Measurements from ENCODE around the gene RAD23A.
"Not testable (repeated sequence)": the region's sequence is repeated elsewhere in the genome, so short reads cannot be mapped to it uniquely, and the experiment has no call there.

The RAD23A gene

DNA sequence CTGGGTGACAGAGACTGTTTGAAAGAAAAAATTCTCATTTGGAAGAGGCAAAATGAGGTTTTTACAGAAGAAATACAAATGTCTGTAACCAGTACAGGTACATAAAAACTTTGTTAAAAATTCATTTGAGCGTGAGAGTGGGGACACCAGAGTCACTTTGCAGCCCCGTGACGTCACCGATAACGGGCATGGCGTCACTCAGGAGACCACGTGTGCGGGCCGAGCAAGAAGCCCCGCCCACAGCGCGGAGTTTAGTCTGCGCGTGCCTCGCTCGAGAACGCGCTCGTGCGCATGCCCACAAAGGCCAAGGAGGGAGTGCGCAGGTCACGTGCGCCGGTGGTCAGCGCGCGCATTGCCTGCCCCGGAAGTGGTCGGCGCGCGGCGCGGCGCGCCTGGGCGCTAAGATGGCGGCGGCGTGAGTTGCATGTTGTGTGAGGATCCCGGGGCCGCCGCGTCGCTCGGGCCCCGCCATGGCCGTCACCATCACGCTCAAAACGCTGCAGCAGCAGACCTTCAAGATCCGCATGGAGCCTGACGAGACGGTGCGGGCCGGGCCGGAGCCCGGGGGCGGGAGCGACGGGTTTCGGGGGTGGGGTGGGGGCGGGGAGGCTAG is at the start of gene RAD23A:
TSS of gene RAD23A (plus strand) at position 384 of the 613 bp plus-strand sequence. CDS start at position 471, 87 bp downstream.
- peak; percentile 95 to 98 for DNase-seq (ENCODE audit: low read depth in 1 of 2, low spot score in 1 of 2)

GRCh38 chr19:12896460-12896859 is 49.2 kb upstream of the RAD23A start:
- DNase-seq (ENCODE audit: low read depth in 1 of 2, low spot score in 1 of 2): no peak

DNA sequence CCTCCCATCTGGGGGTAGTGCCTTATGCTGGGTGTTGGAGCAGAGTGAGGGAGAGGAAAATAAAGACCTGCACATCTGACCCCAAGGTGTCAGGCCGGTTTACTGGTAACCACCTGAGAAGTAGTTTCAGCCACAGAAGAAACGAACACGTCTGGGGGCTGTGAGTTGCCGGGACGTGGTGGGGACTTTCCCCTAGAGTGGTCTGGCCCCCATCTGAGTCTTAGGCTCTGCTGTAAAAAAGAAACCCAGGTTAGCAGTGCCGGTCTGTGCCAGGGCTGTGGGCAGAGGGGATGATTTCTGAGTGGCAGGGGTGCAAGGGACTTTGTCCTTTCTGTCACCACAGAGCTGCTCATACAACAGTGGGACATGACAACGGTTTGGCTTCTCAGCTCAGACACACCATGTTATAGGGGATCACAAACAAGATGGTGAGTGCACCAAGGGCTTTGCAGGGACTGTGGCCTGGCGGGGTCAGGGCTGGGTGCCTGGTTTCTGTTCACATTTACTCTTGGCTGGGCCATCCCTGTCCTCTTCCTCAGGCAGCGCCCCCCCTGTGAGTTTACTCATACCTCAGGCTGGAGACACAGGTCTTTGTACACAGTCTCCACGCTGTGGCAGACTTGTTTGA is 45.7 kb upstream of the RAD23A start:
- DNase-seq (ENCODE audit: low read depth in 1 of 2, low spot score in 1 of 2): no peak

GRCh38 chr19:12907166-12907565 is 38.5 kb upstream of the RAD23A start:
- no peak for DNase-seq (ENCODE audit: low read depth in 1 of 2, low spot score in 1 of 2)

DNA sequence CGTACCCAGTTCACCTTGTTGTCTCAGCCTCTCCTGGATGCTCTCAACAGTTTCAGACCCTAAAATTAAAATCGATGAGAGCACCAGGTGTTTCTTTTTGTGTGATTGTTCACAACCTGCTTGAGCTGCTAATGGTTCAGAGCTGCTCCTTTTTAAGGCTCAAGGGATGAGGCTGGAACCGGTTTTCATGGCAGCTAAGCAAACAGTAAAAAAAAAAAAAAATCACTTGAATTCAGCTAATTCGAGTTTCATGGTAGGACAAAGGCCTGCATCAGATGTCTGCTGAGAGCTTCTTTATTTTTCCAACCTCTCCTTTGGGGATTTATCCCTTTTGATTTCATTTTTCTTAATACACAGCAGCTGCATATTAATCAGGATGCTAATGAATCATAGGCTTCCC is 33.1 kb upstream of the RAD23A start:
- no peak for DNase-seq (ENCODE audit: low read depth in 1 of 2, low spot score in 1 of 2)

DNA sequence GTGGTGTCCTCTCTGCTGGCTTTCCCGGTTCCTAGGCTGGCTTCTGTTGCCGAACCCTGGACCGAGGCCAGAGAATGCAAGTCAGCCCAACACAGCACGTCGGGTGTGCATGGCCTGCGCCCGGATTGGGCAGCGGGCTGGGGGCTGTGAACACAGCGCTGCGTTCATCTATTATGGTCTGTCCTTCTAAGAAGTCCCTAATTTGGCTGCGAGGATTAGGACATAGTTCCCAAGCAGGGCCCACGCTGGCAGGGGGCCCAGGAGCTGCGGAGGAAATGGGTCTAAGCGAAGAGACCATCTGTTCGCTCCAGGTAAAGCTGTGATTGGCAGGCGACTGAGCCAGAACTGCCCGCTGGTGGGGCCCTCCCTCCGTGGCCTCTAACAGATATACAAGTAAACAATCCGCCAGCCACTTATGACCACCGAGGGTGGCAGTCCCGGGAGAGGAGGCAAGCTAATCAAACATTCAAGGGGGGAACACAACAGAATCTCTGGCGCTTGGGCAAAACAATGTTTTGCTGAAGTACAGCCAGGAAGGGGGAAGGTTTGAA is 32.6 kb upstream of the RAD23A start:
- no peak for DNase-seq (ENCODE audit: low read depth in 1 of 2, low spot score in 1 of 2)

- peak in 1 of 2 donors; percentile 27 for DNase-seq (ENCODE audit: low read depth in 1 of 2, low spot score in 1 of 2)
Observed at GRCh38 chr19:12913851-12914690, 31.6 kb upstream of the RAD23A start.

GRCh38 chr19:12915860-12916259 is 29.8 kb upstream of the RAD23A start:
- DNase-seq (ENCODE audit: low read depth in 1 of 2, low spot score in 1 of 2): not testable (repeated sequence)

DNA sequence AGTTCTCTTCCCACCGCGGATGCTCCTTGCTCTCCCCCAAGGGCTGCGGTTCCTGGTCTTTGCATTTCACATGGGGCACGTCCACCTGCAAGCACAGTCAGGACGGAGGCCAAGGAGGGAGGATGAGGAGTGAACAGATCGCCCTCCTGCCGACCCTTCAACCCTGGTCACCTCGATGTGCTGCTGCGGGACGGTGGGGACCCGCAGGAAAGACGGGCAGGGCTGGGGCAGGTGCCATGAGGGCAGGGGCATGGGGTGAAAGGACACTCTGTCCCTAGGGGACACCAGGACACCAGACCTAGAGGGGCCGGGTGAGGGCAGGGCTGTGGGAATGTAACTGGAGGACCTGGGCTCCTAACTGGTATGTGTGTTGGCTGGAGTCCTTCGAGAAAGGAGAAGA is 27.4 kb upstream of the RAD23A start:
- DNase-seq (ENCODE audit: low read depth in 1 of 2, low spot score in 1 of 2): no peak

DNA sequence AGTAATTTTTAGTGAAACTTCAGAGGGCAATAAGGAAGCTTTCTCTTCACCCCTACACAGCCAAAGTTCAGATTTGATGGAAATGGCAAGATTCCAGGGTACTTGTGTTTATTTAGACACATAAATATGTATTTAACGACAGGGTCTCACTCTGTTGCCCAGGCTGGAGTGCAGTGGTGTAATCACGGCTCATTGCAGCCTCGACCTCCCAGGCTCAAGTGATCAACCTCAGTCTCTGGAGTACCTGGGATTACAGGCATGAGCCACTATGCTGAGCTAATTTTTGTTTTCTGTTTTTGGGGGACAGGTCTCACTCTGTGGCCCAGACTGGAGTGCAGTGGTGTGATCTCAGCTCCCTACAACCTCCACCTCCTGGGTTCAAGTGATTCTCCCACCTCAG is 24.6 kb upstream of the RAD23A start:
- no peak for DNase-seq (ENCODE audit: low read depth in 1 of 2, low spot score in 1 of 2)

GRCh38 chr19:12922959-12923358 is 22.7 kb upstream of the RAD23A start:
- no peak for DNase-seq (ENCODE audit: low read depth in 1 of 2, low spot score in 1 of 2)

GRCh38 chr19:12924621-12925310 is 20.9 kb upstream of the RAD23A start:
- DNase-seq (ENCODE audit: low read depth in 1 of 2, low spot score in 1 of 2): no peak

DNA sequence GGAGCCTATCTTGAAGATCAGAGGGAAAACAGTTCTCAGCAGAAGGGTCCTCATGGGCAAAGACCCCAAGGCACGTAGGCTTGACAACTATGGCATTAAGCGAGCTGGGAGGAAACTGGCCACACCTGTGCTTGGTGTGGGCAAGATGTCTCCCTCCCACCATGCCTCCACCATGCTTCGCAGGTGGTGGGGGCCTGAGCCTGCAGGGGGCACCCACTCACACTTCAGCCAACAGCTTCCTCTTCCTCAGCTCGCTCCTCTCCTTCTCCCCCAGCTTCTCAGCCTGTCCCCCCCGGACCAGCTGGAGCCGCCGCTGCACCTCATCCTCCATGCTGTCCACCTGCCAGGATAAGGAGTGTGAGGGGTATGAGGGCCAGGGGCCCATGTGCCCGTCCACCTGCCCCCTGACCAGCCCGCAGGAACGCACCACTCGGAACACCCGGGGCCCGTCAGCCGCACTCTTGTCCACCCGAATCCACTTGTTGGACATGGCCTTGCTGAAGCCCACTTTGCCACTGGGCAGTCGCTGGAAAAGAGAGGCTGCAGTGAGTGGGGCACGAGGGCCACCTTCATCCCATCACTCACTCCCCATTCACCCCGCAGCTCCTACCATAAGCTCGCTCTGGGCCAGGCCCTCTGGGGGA is 15.5 kb upstream of the RAD23A start:
- DNase-seq (ENCODE audit: low read depth in 1 of 2, low spot score in 1 of 2): no peak

DNA sequence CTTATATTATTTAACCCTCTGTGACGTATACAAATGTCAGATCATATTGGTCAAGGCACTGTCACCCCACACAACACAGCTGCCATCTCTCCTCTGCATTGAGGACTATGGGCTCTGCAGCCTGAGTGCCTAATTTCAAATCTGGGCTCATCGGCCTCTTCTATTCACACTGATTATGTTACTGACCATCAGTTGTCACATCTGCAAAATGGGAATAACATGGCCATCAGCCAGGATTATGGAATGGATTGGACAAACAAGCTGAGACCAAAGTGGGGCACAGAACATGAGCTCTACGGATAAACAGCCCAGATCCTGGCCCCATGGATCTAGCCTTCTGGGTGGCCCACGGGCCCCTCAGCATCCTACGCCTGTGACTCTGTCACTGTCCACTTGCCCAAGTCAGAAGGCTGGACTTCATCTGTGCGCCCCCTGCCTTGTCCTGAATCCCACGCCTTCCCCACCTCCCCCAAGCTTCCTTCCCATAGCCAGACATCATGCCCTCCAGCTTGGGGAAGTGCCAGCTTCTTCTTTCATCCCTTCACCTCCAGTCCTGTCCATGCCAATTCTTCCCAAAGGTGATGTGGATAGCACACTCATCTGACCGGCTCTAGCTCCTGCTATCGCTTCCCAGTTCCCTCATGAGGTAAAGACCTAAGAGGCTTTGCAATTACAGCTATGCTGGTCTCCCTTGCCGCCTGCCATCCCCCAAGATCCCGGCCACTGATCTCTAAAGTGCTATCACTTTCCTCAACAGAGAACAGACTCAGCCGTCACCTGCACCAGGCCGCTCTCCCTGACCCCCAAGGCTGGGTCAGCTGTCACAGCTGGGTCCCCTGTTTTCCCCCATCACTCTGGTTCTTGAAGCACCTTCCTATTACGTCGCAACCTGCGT is 13.0 kb upstream of the RAD23A start:
- DNase-seq (ENCODE audit: low read depth in 1 of 2, low spot score in 1 of 2): no peak

DNA sequence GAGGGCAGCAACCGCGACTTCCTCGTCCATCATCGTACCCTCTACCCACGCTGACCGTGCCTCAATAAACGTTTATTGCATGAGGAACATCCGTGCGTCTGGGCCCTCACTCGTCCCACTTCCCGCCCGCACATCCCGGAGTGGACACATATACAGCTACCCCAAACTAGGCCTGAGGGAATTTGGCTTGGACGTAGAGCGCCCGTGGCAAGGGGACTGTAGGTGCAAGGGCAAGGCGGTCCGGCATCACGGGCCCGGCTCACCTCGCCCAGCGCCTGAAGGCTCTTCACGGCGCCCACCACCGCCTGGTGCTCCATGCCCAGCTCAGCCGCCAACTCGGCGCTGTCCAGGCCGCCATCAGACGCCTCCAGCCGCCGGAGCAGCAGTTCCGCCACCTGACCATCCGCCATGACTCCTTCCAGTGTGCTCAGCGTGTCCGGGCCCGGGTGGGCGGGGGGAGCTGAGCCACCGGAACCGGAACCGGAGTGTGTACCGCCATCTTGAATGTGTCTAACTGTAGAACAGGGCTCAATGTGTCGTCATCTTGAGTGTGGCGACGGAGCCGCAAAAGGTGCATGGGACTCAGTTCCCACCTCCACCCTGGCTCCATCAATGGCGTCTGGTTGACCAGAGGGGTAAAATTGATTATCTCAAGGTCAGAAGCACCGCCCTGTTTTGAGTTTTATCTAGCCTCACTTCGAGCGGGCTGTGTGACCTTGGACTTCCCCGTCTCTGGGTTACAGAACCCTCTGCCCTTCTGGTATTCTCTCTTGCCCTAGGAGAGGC is 12.2 kb upstream of the RAD23A start, which contains the start of gene FARSA:
TSS of gene FARSA (minus strand) at position 425 of the 786 bp plus-strand sequence. CDS start at position 410, 15 bp downstream.
- peak; percentile 73 to 79 for DNase-seq (ENCODE audit: low read depth in 1 of 2, low spot score in 1 of 2)

DNA sequence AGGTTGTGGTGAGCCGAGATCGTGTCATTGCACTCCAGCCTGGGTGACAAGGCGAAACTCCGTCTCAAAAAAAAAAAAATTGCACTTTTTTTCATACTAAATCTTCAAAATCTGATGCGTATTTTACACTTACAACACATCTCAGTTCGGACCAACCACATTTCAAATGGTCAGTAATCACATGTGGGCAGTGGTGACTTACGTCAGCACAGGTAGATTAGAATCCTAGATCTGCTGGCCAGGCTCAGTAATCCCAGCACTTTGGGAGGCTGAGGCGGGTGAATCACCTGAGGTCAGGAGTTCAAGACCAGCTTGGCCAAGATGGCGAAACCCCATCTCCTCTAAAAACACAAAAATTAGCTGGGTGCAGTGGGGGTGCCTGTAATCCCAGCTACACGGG is 10.6 kb upstream of the RAD23A start:
- DNase-seq (ENCODE audit: low read depth in 1 of 2, low spot score in 1 of 2): no peak

- no peak for DNase-seq (ENCODE audit: low read depth in 1 of 2, low spot score in 1 of 2)
Observed at GRCh38 chr19:12936582-12936981, 9.1 kb upstream of the RAD23A start.

GRCh38 chr19:12937093-12937926 is 8.4 kb upstream of the RAD23A start:
- DNase-seq (ENCODE audit: low read depth in 1 of 2, low spot score in 1 of 2): no peak
